GM06990 (cell line): ENCODE results near the gene IL37.
A peak's percentile ranks its signal among the peaks of the same experiment; 100 is the strongest.

ENCODE experiments used
- DNase-seq: peaks from one replicate; pipeline ENCODE4 v3.0.0-alpha.2; 2011; ENCODE audit not compliant: insufficient read length; ENCODE audit errors: extremely low read depth
- H3K27me3 ChIP-seq: replicated peaks from 2 replicates; pipeline ENCODE4 v1.6.0; 2011; ENCODE audit warnings: low read length; ENCODE audit not compliant: control insufficient read depth, insufficient read depth
- H3K36me3 ChIP-seq: 2 replicates; pipeline ENCODE4 v1.5.1; 2011; ENCODE audit warnings: low read length; ENCODE audit not compliant: control insufficient read depth, insufficient read depth
- H3K4me3 ChIP-seq: replicated peaks from 2 replicates; pipeline ENCODE4 v1.5.1; 2011; ENCODE audit warnings: low read depth, mild to moderate bottlenecking, control low read depth, low read length
- CTCF ChIP-seq: IDR thresholded peaks from 2 replicates; pipeline ENCODE4 v1.5.1; 2011; ENCODE audit warnings: low read length, control low read depth, mild to moderate bottlenecking, inconsistent platforms; ENCODE audit not compliant: insufficient read depth, poor library complexity, severe bottlenecking

The IL37 gene

DNA sequence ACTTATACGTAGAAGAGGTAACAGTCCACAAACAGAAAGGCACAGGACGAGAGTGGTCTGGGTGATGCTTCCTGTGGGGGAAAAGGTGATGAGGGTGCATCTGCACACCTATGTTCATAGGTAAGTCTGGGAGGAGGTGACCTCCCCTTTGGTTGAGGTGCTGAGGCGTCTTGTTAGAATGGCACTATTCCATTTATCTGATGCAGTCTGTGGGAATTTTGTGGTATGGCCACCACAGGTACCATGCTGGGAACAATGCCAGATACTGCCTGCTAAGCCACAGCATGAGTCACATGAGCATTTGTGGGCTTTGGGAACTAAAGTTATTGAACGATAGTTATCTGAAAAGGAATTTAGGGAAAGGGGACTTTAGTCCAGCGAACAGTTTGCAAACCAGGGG, 27.9 kb downstream of the IL37 start:
- no peaks in the 10 kb centered on the region for H3K36me3 ChIP-seq
- no peak overlapping the region for H3K4me3 ChIP-seq
- no peak for DNase-seq
- no peak for TF ChIP-seq CTCF
- H3K27me3 ChIP-seq = no peaks in the 10 kb centered on the region; the same call in none of the 2 replicates

GRCh38 chr2:112939425-112939824, 28.5 kb downstream of the IL37 start:
- no peak for DNase-seq
- no peak for TF ChIP-seq CTCF
- H3K4me3 ChIP-seq = no peak overlapping the region
- no peaks in the 10 kb centered on the region; the same call in none of the 2 replicates for H3K27me3 ChIP-seq
- no peaks in the 10 kb centered on the region for H3K36me3 ChIP-seq

- H3K27me3 ChIP-seq = no peaks in the 10 kb centered on the region; the same call in 1 of the 2 replicates
- H3K4me3 ChIP-seq = no peak overlapping the region
- no peak for TF ChIP-seq CTCF
- no peak for DNase-seq
- no peaks in the 10 kb centered on the region for H3K36me3 ChIP-seq
These were observed 30.1 kb downstream of the IL37 start for GRCh38 chr2:112940859-112941625.

GRCh38 chr2:112941753-112942653, 31.0 kb downstream of the IL37 start:
- DNase-seq = peak; percentile 24
- Histone ChIP-seq H3K27me3 (no peaks in the 10 kb centered on the region; the same call in 1 of the 2 replicates), H3K4me3 (no peak overlapping the region), H3K36me3 (no peaks in the 10 kb centered on the region)
- peak; percentile 96 for TF ChIP-seq CTCF

DNA sequence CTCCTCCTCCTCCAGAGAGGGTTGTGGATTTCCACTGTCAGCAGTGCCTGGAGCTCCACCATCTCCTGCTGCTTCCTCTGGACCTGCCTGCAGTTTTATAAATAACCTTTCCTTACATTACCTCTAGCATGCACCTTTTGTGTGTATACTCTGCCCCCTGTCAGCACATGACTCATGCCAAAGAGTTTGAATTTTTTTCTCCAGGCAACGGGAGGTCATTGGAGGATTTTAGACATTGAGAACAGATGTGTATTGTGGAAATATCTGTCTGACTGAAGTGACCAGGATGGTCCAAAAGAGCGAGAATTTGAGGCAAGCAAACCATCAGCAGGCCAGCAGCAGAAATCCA, 31.7 kb downstream of the IL37 start:
- no peaks in the 10 kb centered on the region for H3K36me3 ChIP-seq
- TF ChIP-seq CTCF = no peak
- no peaks in the 10 kb centered on the region; the same call in 1 of the 2 replicates for H3K27me3 ChIP-seq
- H3K4me3 ChIP-seq = no peak overlapping the region
- no peak for DNase-seq
